Neuronal stem cell (in vitro differentiated cells): ENCODE measurements around the gene CAPNS2.

Experiments
- DNase-seq: peaks from one replicate; pipeline ENCODE4 v3.0.0-alpha.2; 2013; ENCODE audit warnings: low spot score
- H2AFZ ChIP-seq: one replicate; pipeline ENCODE4 v1.6.1; 2013; ENCODE audit warnings: mild to moderate bottlenecking, low read length, inconsistent platforms
- H2AK5ac ChIP-seq: 2 replicates; pipeline ENCODE4 v1.6.1; 2013; ENCODE audit warnings: low read depth, mild to moderate bottlenecking, inconsistent platforms, low read length, moderate library complexity, mixed read lengths
- H2BK120ac ChIP-seq: 2 replicates; pipeline ENCODE4 v1.6.1; 2013; ENCODE audit warnings: low read depth, mild to moderate bottlenecking, inconsistent platforms, low read length, moderate library complexity, mixed read lengths
- H2BK12ac ChIP-seq: one replicate; pipeline ENCODE4 v1.6.1; 2013; ENCODE audit warnings: low read length, inconsistent platforms
- H2BK15ac ChIP-seq: 2 replicates; pipeline ENCODE4 v1.6.1; 2013; ENCODE audit warnings: mild to moderate bottlenecking, low read length, inconsistent platforms, mixed read lengths
- H2BK5ac ChIP-seq: one replicate; pipeline ENCODE4 v1.6.1; 2013; ENCODE audit warnings: inconsistent platforms, mild to moderate bottlenecking, low read length, moderate library complexity
- H3K14ac ChIP-seq: one replicate; pipeline ENCODE4 v1.6.1; 2013; ENCODE audit warnings: low read length, inconsistent platforms
- H3K18ac ChIP-seq: 2 replicates; pipeline ENCODE4 v1.6.1; 2013; ENCODE audit warnings: low read length, inconsistent platforms
- H3K23ac ChIP-seq: 2 replicates; pipeline ENCODE4 v1.6.1; 2013; ENCODE audit warnings: low read depth, mild to moderate bottlenecking, mixed read lengths, low read length, inconsistent platforms; ENCODE audit not compliant: poor library complexity
- H3K27ac ChIP-seq: replicated peaks from 3 replicates; pipeline ENCODE4 v1.5.1; 2013; ENCODE audit warnings: low read length, inconsistent platforms
- H3K27me3 ChIP-seq, 3 experiments: 2 replicates each; pipeline ENCODE4 v1.6.1; 2013; ENCODE audit warnings: low read length in 3 of 3, mild to moderate bottlenecking in 2 of 3, inconsistent platforms in 1 of 3, low read depth in 1 of 3, mixed read lengths in 1 of 3, moderate library complexity in 1 of 3; ENCODE audit not compliant: control insufficient read depth in 3 of 3, insufficient read depth in 3 of 3
- H3K36me3 ChIP-seq, 2 donors: replicated peaks in 1 of 2; 2 replicates each; pipeline ENCODE4 v1.6.1; 2013; ENCODE audit warnings: low read length in 2 of 2; ENCODE audit not compliant: control insufficient read depth in 2 of 2, insufficient read depth in 2 of 2
- H3K4ac ChIP-seq: 2 replicates; pipeline ENCODE4 v1.6.1; 2013; ENCODE audit warnings: inconsistent platforms, mild to moderate bottlenecking, low read length, moderate library complexity
- H3K4me1 ChIP-seq, 2 donors: 1 replicate in 1 of 2; 2 replicates in 1 of 2; pipeline ENCODE4 v1.6.1; 2013; ENCODE audit warnings: low read length in 2 of 2, low read depth in 1 of 2; ENCODE audit not compliant: control insufficient read depth in 2 of 2, insufficient read depth in 1 of 2
- H3K4me2 ChIP-seq: one replicate; pipeline ENCODE4 v1.6.1; 2013; ENCODE audit warnings: mild to moderate bottlenecking, low read length, inconsistent platforms; ENCODE audit not compliant: insufficient read depth, poor library complexity, severe bottlenecking
- H3K4me3 ChIP-seq, 2 donors: 2 replicates each; pipeline ENCODE4 v1.5.1; 2013; ENCODE audit warnings: low read length in 2 of 2, mild to moderate bottlenecking in 2 of 2, inconsistent platforms in 1 of 2, moderate library complexity in 1 of 2
- H3K79me1 ChIP-seq: one replicate; pipeline ENCODE4 v1.6.1; 2013; ENCODE audit warnings: low read depth, mild to moderate bottlenecking, inconsistent platforms, low read length, moderate library complexity
- H3K9ac ChIP-seq: one replicate; pipeline ENCODE4 v1.6.1; 2013; ENCODE audit warnings: mild to moderate bottlenecking, low read depth, low read length, inconsistent platforms; ENCODE audit not compliant: poor library complexity
- H3K9me3 ChIP-seq, 2 donors: replicated peaks in 1 of 2; 2 replicates each; pipeline versions ENCODE3 to v1.6.1; 2013; ENCODE audit warnings: low read length in 2 of 2, mild to moderate bottlenecking in 2 of 2, inconsistent platforms in 1 of 2, low read depth in 1 of 2, mixed read lengths in 1 of 2, moderate library complexity in 1 of 2; ENCODE audit not compliant: control insufficient read depth in 2 of 2, insufficient read depth in 1 of 2
- H4K8ac ChIP-seq: one replicate; pipeline ENCODE4 v1.6.1; 2013; ENCODE audit warnings: low read depth, mild to moderate bottlenecking, inconsistent platforms, low read length, moderate library complexity
- H4K91ac ChIP-seq: one replicate; pipeline ENCODE4 v1.6.1; 2013; ENCODE audit warnings: low read length, low read depth, mild to moderate bottlenecking, inconsistent platforms; ENCODE audit not compliant: poor library complexity
- WGBS, 2 donors: extraction: QIAGEN DNeasy Blood & Tissue Kit; methylation state at CpG; one replicate each; pipeline ENCODE4 v1.1.7; 2013; ENCODE audit warnings: missing lambda C conversion rate in 2 of 2, mixed read lengths in 1 of 2; ENCODE audit not compliant: insufficient read length in 2 of 2, insufficient replicate concordance in 1 of 2; ENCODE audit errors: extremely low coverage in 2 of 2; 5-methylcytosine and 5-hydroxymethylcytosine counted together

The CAPNS2 gene

DNA sequence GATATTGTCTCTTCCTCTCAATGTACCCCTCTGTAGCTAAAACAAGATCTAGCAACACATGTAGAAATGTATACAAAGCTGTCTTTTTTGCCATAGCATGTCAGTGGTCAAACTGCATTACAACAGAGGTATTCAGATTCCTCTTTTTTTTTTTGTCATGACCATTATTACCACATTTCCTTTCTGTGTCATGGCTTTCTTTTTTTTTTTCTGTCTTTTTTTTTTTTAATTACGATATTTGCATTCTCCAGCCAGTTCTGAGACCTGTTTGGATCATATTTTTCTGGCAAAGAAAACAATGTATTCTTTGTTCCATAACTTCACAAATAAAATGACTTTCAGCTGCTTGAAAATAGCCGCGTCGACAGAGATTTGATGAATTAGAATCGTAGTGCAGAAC, 27.4 kb upstream of the CAPNS2 start:
- no peak overlapping the region for H2BK5ac ChIP-seq
- no peak overlapping the region for H3K27ac ChIP-seq
- H4K91ac ChIP-seq, result no peak overlapping the region
- H3K4ac ChIP-seq, result no peak overlapping the region
- H4K8ac ChIP-seq, result no peak overlapping the region
- no peak overlapping the region for H3K14ac ChIP-seq
- no peaks in the 10 kb centered on the region for H3K27me3 ChIP-seq
- H3K4me2 ChIP-seq, result no peak overlapping the region
- H3K18ac ChIP-seq, result no peak overlapping the region
- H2BK12ac ChIP-seq, result no peak overlapping the region
- no peak overlapping the region for H2BK15ac ChIP-seq
- H2AFZ ChIP-seq, result no peak overlapping the region
- no peak overlapping the region for H3K23ac ChIP-seq
- no peaks in the 10 kb centered on the region for H3K36me3 ChIP-seq
- no peak overlapping the region for H3K4me3 ChIP-seq
- no peaks in the 10 kb centered on the region for H3K79me1 ChIP-seq
- no peaks in the 10 kb centered on the region for H3K9me3 ChIP-seq
- no CpG with 5 or more reads among the region's 5 CpGs for WGBS, 2 donors
- H3K4me1 ChIP-seq, result peaks cover 0 to 2% of the 10 kb centered on the region in 2 donors
- no peak overlapping the region for H2BK120ac ChIP-seq
- DNase-seq, result no peak
- H3K9ac ChIP-seq, result no peak overlapping the region
- no peak overlapping the region for H2AK5ac ChIP-seq

GRCh38 chr16:55539488-55539887, 27.0 kb upstream of the CAPNS2 start:
- H3K9ac ChIP-seq, result no peak overlapping the region
- no peak overlapping the region for H2BK120ac ChIP-seq
- no peak overlapping the region for H3K4ac ChIP-seq
- no peak overlapping the region for H2AFZ ChIP-seq
- H4K8ac ChIP-seq, result no peak overlapping the region
- no peak overlapping the region for H2BK15ac ChIP-seq
- no peak for DNase-seq
- no peak overlapping the region for H3K27ac ChIP-seq
- H2BK5ac ChIP-seq, result no peak overlapping the region
- no peaks in the 10 kb centered on the region for H3K27me3 ChIP-seq
- no peaks in the 10 kb centered on the region for H3K36me3 ChIP-seq
- no peak overlapping the region for H4K91ac ChIP-seq
- H2BK12ac ChIP-seq, result no peak overlapping the region
- no peak overlapping the region for H2AK5ac ChIP-seq
- no peak overlapping the region for H3K4me3 ChIP-seq
- H3K14ac ChIP-seq, result no peak overlapping the region
- no peak overlapping the region for H3K23ac ChIP-seq
- peaks cover 0 to 2% of the 10 kb centered on the region in 2 donors for H3K4me1 ChIP-seq
- no peaks in the 10 kb centered on the region for H3K79me1 ChIP-seq
- H3K18ac ChIP-seq, result no peak overlapping the region
- no peak overlapping the region for H3K4me2 ChIP-seq
- no peaks in the 10 kb centered on the region for H3K9me3 ChIP-seq
- WGBS, 2 donors, result no CpG with 5 or more reads among the region's 1 CpG

GRCh38 chr16:55540221-55540620, 26.3 kb upstream of the CAPNS2 start:
- WGBS, 2 donors, result no CpG with 5 or more reads among the region's 1 CpG

GRCh38 chr16:55542459-55543082, 23.9 kb upstream of the CAPNS2 start:
- Histone ChIP-seq H4K8ac (no peak overlapping the region), H3K79me1 (no peaks in the 10 kb centered on the region), H2BK120ac (no peak overlapping the region), H3K4ac (no peak overlapping the region), H3K27ac (no peak overlapping the region), H3K14ac (no peak overlapping the region), H3K36me3 (no peaks in the 10 kb centered on the region), H2AFZ (no peak overlapping the region), H3K4me3 (no peak overlapping the region), H3K9me3 (no peaks in the 10 kb centered on the region), H3K4me1 (peaks cover 0 to 2% of the 10 kb centered on the region in 2 donors), H2AK5ac (no peak overlapping the region), H2BK12ac (no peak overlapping the region), H2BK15ac (no peak overlapping the region), H3K27me3 (no peaks in the 10 kb centered on the region), H3K4me2 (no peak overlapping the region), H3K9ac (no peak overlapping the region), H3K23ac (no peak overlapping the region), H2BK5ac (no peak overlapping the region), H3K18ac (no peak overlapping the region), H4K91ac (no peak overlapping the region)
- DNase-seq, result no peak
- no CpG with 5 or more reads among the region's 1 CpG for WGBS, 2 donors

More at GRCh38 chr16:55540221-55540620, 26.3 kb upstream of the CAPNS2 start:
- no peak overlapping the region for H2BK5ac ChIP-seq
- no peak overlapping the region for H3K18ac ChIP-seq
- H3K4ac ChIP-seq, result no peak overlapping the region
- no peak overlapping the region for H3K23ac ChIP-seq
- no peaks in the 10 kb centered on the region for H3K9me3 ChIP-seq
- no peak overlapping the region for H4K8ac ChIP-seq
- H3K27ac ChIP-seq, result no peak overlapping the region
- H3K27me3 ChIP-seq, result no peaks in the 10 kb centered on the region
- no peak overlapping the region for H2AFZ ChIP-seq
- no peak overlapping the region for H2BK12ac ChIP-seq
- H2BK15ac ChIP-seq, result no peak overlapping the region
- H2BK120ac ChIP-seq, result no peak overlapping the region
- H4K91ac ChIP-seq, result no peak overlapping the region
- no peak for DNase-seq
- no peak overlapping the region for H3K9ac ChIP-seq
- no peaks in the 10 kb centered on the region for H3K79me1 ChIP-seq
- H3K4me2 ChIP-seq, result no peak overlapping the region
- H3K14ac ChIP-seq, result no peak overlapping the region
- H3K4me1 ChIP-seq, result peaks cover 0 to 2% of the 10 kb centered on the region in 2 donors
- no peak overlapping the region for H3K4me3 ChIP-seq
- no peak overlapping the region for H2AK5ac ChIP-seq
- H3K36me3 ChIP-seq, result no peaks in the 10 kb centered on the region
